K562 (cell line): ENCODE results near the gene PTGES3L. TPM values are rescaled to one million over a fixed set of nuclear protein-coding genes. Genes with fewer than 3 reads are reported as not detected.

Experiments used
- ATAC-seq: fragments of 200-7000 bp; cut with Tn5 transposase; 3 replicates; pipeline ENCODE4 v1.9.1; 2020; ENCODE audit warnings: moderate library complexity
- BruUV-seq: library from RNA; stranded (reverse); fragments of 400-500 nt; replicated peaks from 2 replicates; lab custom pipeline; 2021; lab: Mats Ljungman, UMichigan
- CTCF ChIA-PET: fragments of 300-600 bp; formaldehyde crosslinking; extraction: SDS; loops from one replicate; lab custom pipeline; 2021; ENCODE audit warnings: low intra/inter-chr PET ratio; lab: Yijun Ruan, JAX
- POLR2A ChIA-PET: fragments of 300-600, 350-650 bp; sonication (Branson Sonifier 250); formaldehyde crosslinking; extraction: SDS; loops from one replicate; lab custom pipeline; 2021; ENCODE audit warnings: antibody characterized with exemption, inconsistent platforms; lab: Yijun Ruan, JAX
- DNase-seq, 4 experiments: peaks; one replicate each; pipeline versions ENCODE4 v3.0.0 to v3.0.0-alpha.2; 2011 to 2018; ENCODE audit warnings: low spot score in 3 of 4, mixed read lengths in 3 of 4; ENCODE audit errors: extremely low read depth in 1 of 4
- FAIRE-seq: peaks from 2 replicates; lab custom pipeline; 2011; peaks lifted over from hg19 to GRCh38; lab: Jason Lieb, UNC
- H2AFZ ChIP-seq: 2 replicates; pipeline ENCODE4 v1.6.0; 2011; ENCODE audit warnings: low read depth, low read length, control low read depth, inconsistent platforms
- H3K27ac ChIP-seq: fragments of 200-600 bp; 3 replicates; pipeline ENCODE4 v1.8.0; 2011; ENCODE audit warnings: low read depth, mild to moderate bottlenecking, control low read depth, inconsistent platforms, low read length, moderate library complexity, mixed read lengths; ENCODE audit errors: extremely low read depth
- H3K27me3 ChIP-seq, 2 experiments: fragments of 300-600 bp in 1 of 2; 2 replicates in 1 of 2; 3 replicates in 1 of 2; pipeline versions ENCODE4 v1.6.0 to v1.8.0; 2011; ENCODE audit warnings: inconsistent platforms in 2 of 2, low read length in 2 of 2, mild to moderate bottlenecking in 1 of 2, mixed read lengths in 1 of 2, moderate library complexity in 1 of 2; ENCODE audit not compliant: control insufficient read depth in 2 of 2, insufficient read depth in 2 of 2
- H3K36me3 ChIP-seq: fragments of 300-600 bp; 3 replicates; pipeline ENCODE4 v1.8.0; 2011; ENCODE audit warnings: mild to moderate bottlenecking, low read length, inconsistent platforms; ENCODE audit not compliant: control insufficient read depth, insufficient read depth
- H3K4me1 ChIP-seq, 2 experiments: fragments of 200-600 bp in 1 of 2; replicated peaks in 1 of 2; 2 replicates in 1 of 2; 3 replicates in 1 of 2; pipeline versions ENCODE4 v1.5.1 to v1.8.0; 2011; ENCODE audit warnings: inconsistent platforms in 2 of 2, low read length in 2 of 2, mild to moderate bottlenecking in 1 of 2, mixed read lengths in 1 of 2, moderate library complexity in 1 of 2; ENCODE audit not compliant: control insufficient read depth in 2 of 2, insufficient read depth in 2 of 2
- H3K4me2 ChIP-seq: 2 replicates; pipeline ENCODE4 v1.6.1; 2011; ENCODE audit warnings: low read length, control low read depth, inconsistent platforms, mixed read lengths; ENCODE audit not compliant: insufficient read depth
- H3K4me3 ChIP-seq: fragments of 200-600 bp; sonication (generic), shearing (Covaris generic); 2 replicates; pipeline ENCODE4 v1.5.1; 2016; ENCODE audit warnings: control low read depth, inconsistent platforms
- H3K79me2 ChIP-seq: fragments of 200-600 bp; 3 replicates; pipeline ENCODE4 v1.8.0; 2011; ENCODE audit warnings: low read length, inconsistent platforms; ENCODE audit not compliant: control insufficient read depth, insufficient read depth
- H3K9ac ChIP-seq, 2 experiments: 2 replicates each; pipeline versions ENCODE4 v1.6.0 to v1.6.1; 2011; ENCODE audit warnings: low read depth in 2 of 2, low read length in 2 of 2, control low read depth in 1 of 2, inconsistent platforms in 1 of 2, mild to moderate bottlenecking in 1 of 2, mixed read lengths in 1 of 2; ENCODE audit not compliant: insufficient read depth in 1 of 2
- H3K9me1 ChIP-seq: one replicate; pipeline ENCODE4 v1.6.0; 2011; ENCODE audit warnings: inconsistent platforms, mild to moderate bottlenecking, low read length, moderate library complexity; ENCODE audit not compliant: control insufficient read depth, insufficient read depth
- H3K9me3 ChIP-seq: replicated peaks from 2 replicates; pipeline ENCODE4 v1.5.1; 2011; ENCODE audit warnings: low read depth, low read length, inconsistent platforms; ENCODE audit not compliant: control insufficient read depth, insufficient read depth
- H4K20me1 ChIP-seq: replicated peaks from 2 replicates; pipeline ENCODE4 v1.6.1; 2011; ENCODE audit warnings: low read length, inconsistent platforms, mixed read lengths; ENCODE audit not compliant: control insufficient read depth, insufficient read depth
- ATF2 ChIP-seq: sonication (generic); formaldehyde crosslinking; IDR thresholded peaks from 2 replicates; pipeline ENCODE4 v1.8.1; 2022; ENCODE audit warnings: missing genetic modification reagents
- RBM15 ChIP-seq: fragments of 200-400 bp; formaldehyde crosslinking; IDR thresholded peaks from 2 replicates; pipeline ENCODE4 v1.6.1; 2018; ENCODE audit warnings: mild to moderate bottlenecking, low read length, moderate library complexity; ENCODE audit not compliant: insufficient read depth
- WGBS: fragments of 100-300 bp; shearing (Covaris generic); methylation state at CpG from one replicate; pipeline ENCODE4 v1.1.6; 2016; ENCODE audit warnings: low coverage, mixed read lengths; ENCODE audit not compliant: insufficient coverage; ENCODE audit errors: missing lambda C conversion rate; 5-methylcytosine and 5-hydroxymethylcytosine counted together
- in situ Hi-C: fragments of 300-500 bp; cut with MboI; formaldehyde crosslinking; loops from 4 replicates; pipeline ENCODE4 v1.15.0; 2018; ENCODE audit warnings: inconsistent platforms, mixed read lengths
- intact Hi-C: fragments of 100-400 bp; cut with micrococcal nuclease; formaldehyde crosslinking; loops from 2 replicates; pipeline ENCODE4 v1.14.2; 2022
- polyA plus RNA-seq, 8 experiments: library from polyadenylated mRNA; depleted of rRNA in 4 of 8; stranded (reverse) in 5 of 8; unstranded in 3 of 8; fragments of >200 nt; fragmentation: Nextera tagmentation in 2 of 8; fragmentation: Illumina TruSeq in 1 of 8; extraction: Ambion mirVana in 2 of 8; extraction: Trizol in 1 of 8; gene quantifications; 2 replicates each; pipeline versions ENCODE4 v1.2.1 to v1.2.3, GENCODE V29; 2011 to 2014; ENCODE audit warnings: inconsistent platforms in 1 of 8, missing spikeins in 1 of 8
- total RNA-seq, 7 experiments: library from RNA; depleted of rRNA in 6 of 7; stranded (reverse); fragments of >200 nt in 6 of 7; fragmentation: Illumina TruSeq in 2 of 7; extraction: Trizol in 2 of 7; gene quantifications; 2 replicates each; pipeline versions ENCODE4 v1.2.1 to v1.2.3, GENCODE V29; 2011 to 2021; ENCODE audit warnings: low replicate concordance in 1 of 7
- TF ChIP-seq, protein P1 (sequence below), 2 experiments: fragments of 150-350 bp in 1 of 2; IDR thresholded peaks; 2 replicates each; pipeline ENCODE4 v1.6.1; 2012 to 2016; ENCODE audit warnings: low read depth in 2 of 2, low read length in 2 of 2, mild to moderate bottlenecking in 1 of 2, moderate library complexity in 1 of 2

Gene PTGES3L
- total and polyA plus RNA-seq, 9 of the 15 experiments (the other 6 are each of a cell fraction or from before 2014, with no cell fraction given): 6.0 to 16.0 (median 9.6) TPM

GRCh38 chr17:42946812-42947211 is 33.1 kb downstream of the PTGES3L start (continued):
- TF ChIP-seq, protein P1, sequence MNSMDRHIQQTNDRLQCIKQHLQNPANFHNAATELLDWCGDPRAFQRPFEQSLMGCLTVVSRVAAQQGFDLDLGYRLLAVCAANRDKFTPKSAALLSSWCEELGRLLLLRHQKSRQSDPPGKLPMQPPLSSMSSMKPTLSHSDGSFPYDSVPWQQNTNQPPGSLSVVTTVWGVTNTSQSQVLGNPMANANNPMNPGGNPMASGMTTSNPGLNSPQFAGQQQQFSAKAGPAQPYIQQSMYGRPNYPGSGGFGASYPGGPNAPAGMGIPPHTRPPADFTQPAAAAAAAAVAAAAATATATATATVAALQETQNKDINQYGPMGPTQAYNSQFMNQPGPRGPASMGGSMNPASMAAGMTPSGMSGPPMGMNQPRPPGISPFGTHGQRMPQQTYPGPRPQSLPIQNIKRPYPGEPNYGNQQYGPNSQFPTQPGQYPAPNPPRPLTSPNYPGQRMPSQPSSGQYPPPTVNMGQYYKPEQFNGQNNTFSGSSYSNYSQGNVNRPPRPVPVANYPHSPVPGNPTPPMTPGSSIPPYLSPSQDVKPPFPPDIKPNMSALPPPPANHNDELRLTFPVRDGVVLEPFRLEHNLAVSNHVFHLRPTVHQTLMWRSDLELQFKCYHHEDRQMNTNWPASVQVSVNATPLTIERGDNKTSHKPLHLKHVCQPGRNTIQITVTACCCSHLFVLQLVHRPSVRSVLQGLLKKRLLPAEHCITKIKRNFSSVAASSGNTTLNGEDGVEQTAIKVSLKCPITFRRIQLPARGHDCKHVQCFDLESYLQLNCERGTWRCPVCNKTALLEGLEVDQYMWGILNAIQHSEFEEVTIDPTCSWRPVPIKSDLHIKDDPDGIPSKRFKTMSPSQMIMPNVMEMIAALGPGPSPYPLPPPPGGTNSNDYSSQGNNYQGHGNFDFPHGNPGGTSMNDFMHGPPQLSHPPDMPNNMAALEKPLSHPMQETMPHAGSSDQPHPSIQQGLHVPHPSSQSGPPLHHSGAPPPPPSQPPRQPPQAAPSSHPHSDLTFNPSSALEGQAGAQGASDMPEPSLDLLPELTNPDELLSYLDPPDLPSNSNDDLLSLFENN (IDR thresholded peaks at IDR 0.05; ENCODE audit: low read depth in 2 of 2, low read length in 2 of 2): no peak
- TF ChIP-seq, all 486 proteins: peak for 0

DNA sequence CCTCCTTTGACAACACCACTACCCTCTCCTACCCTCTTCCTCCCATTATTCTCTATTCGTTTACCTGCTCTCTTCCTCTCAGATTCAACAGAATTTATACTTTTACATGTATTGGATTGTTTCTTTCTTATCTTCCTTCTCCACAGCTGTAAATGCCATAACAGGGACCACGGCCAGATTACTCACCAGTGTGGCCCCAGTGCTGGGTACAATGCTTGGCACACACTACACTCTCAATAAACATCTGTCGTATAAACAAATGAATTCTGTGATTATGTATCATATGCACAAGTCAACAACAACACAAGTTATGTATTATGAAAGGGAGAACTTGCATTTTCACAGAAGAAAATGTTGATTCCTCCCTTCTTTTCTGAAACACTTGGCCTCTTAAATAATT is 35.7 kb downstream of the PTGES3L start:
- ChIA-PET CTCF (no interaction called here), POLR2A (no interaction called here)
- no peaks in the 10 kb centered on the region for H3K79me2 ChIP-seq
- no peak for TF ChIP-seq ATF2 (CRISPR knock-in tag)
- no peak for TF ChIP-seq RBM15
- no peak overlapping the region for H3K27ac ChIP-seq
- no peak for ATAC-seq
- in situ Hi-C loops (no loop called here), intact Hi-C loops (no loop called here)
- WGBS: 42% methylated on average over 3 of the region's 3 CpGs
- no peaks in the 10 kb centered on the region for H3K9me1 ChIP-seq
- no peaks in the 10 kb centered on the region for H3K9me3 ChIP-seq
- no peak overlapping the region for H3K4me2 ChIP-seq
- no peak for FAIRE-seq
- DNase-seq: no peak
- no peak overlapping the region for H3K9ac ChIP-seq
- no peaks in the 10 kb centered on the region for H3K27me3 ChIP-seq
- no peaks in the 10 kb centered on the region for H3K4me1 ChIP-seq
- no peak overlapping the region for H3K4me3 ChIP-seq
- H3K36me3 ChIP-seq: peaks cover 8% of the 10 kb centered on the region; the same call in 2 of the 3 replicates
- H2AFZ ChIP-seq: no peak overlapping the region
- H4K20me1 ChIP-seq: no peaks in the 10 kb centered on the region
- BruUV-seq: no TSS peak
